HEK293T (cell line): ENCODE results near the gene DAPP1.

Source experiments
- CTCF ChIA-PET: fragments of 350-600 bp; formaldehyde crosslinking; extraction: SDS; loops from one replicate; lab custom pipeline; 2021; ENCODE audit warnings: antibody characterized with exemption, inconsistent platforms; lab: Yijun Ruan, JAX
- POLR2A ChIA-PET: fragments of 350-600 bp; formaldehyde crosslinking; extraction: SDS; loops from one replicate; lab custom pipeline; 2020; ENCODE audit warnings: antibody characterized with exemption, inconsistent platforms; lab: Yijun Ruan, JAX
- DNase-seq: peaks from one replicate; pipeline ENCODE4 v3.0.0; 2012; ENCODE audit warnings: mixed read lengths; ENCODE audit errors: extremely low spot score
- ARNT ChIP-seq: fragments of 450-650 bp; IDR thresholded peaks from 2 replicates; pipeline ENCODE4 v1.6.1; 2017; ENCODE audit warnings: mild to moderate bottlenecking
- BHLHE40 ChIP-seq: fragments of 450-650 bp; IDR thresholded peaks from 2 replicates; pipeline ENCODE4 v1.6.1; 2016; ENCODE audit warnings: mild to moderate bottlenecking, moderate library complexity, borderline replicate concordance
- CTBP1 ChIP-seq: fragments of 450-650 bp; IDR thresholded peaks from 2 replicates; pipeline ENCODE4 v1.6.1; 2016; ENCODE audit warnings: borderline replicate concordance
- ELF4 ChIP-seq: fragments of 450-650 bp; IDR thresholded peaks from 2 replicates; pipeline ENCODE4 v1.6.1; 2017; ENCODE audit warnings: antibody characterized with exemption
- FOXA1 ChIP-seq: fragments of 450-650 bp; IDR thresholded peaks from 2 replicates; pipeline ENCODE4 v1.6.1; 2016; ENCODE audit warnings: mild to moderate bottlenecking
- FOXK2 ChIP-seq: fragments of 450-650 bp; IDR thresholded peaks from 2 replicates; pipeline ENCODE4 v1.6.1; 2016; ENCODE audit warnings: mild to moderate bottlenecking
- FOXM1 ChIP-seq: fragments of 450-650 bp; IDR thresholded peaks from 2 replicates; pipeline ENCODE4 v1.6.1; 2017; ENCODE audit warnings: mild to moderate bottlenecking, borderline replicate concordance
- HDGF ChIP-seq: fragments of 450-650 bp; IDR thresholded peaks from 2 replicates; pipeline ENCODE4 v1.6.1; 2017; ENCODE audit warnings: antibody characterized with exemption, borderline replicate concordance
- L3MBTL2 ChIP-seq: fragments of 450-650 bp; conservative IDR thresholded peaks from 2 replicates; pipeline ENCODE4 v1.6.1; 2016; ENCODE audit warnings: mild to moderate bottlenecking
- LEF1 ChIP-seq: fragments of 450-650 bp; IDR thresholded peaks from 2 replicates; pipeline ENCODE4 v1.6.1; 2017; ENCODE audit warnings: mild to moderate bottlenecking, borderline replicate concordance
- NFRKB ChIP-seq: fragments of 450-650 bp; IDR thresholded peaks from 2 replicates; pipeline ENCODE4 v1.6.1; 2016; ENCODE audit warnings: mild to moderate bottlenecking, moderate library complexity
- PKNOX1 ChIP-seq: fragments of 450-650 bp; IDR thresholded peaks from 2 replicates; pipeline ENCODE4 v1.6.1; 2016
- SP1 ChIP-seq: fragments of 450-650 bp; IDR thresholded peaks from 2 replicates; pipeline ENCODE4 v1.6.1; 2017
- SUZ12 ChIP-seq: fragments of 450-650 bp; IDR thresholded peaks from 2 replicates; pipeline ENCODE4 v1.6.1; 2016; ENCODE audit warnings: mild to moderate bottlenecking
- TARDBP ChIP-seq: fragments of 450-650 bp; IDR thresholded peaks from 2 replicates; pipeline ENCODE4 v1.6.1; 2016
- ZNF384 ChIP-seq: fragments of 450-650 bp; IDR thresholded peaks from 2 replicates; pipeline ENCODE4 v1.6.1; 2016

The DAPP1 gene

GRCh38 chr4:99855678-99856077 is 39.1 kb downstream of the DAPP1 start:
- ChIA-PET POLR2A (no interaction called here), CTCF (no interaction called here)
- no peak for TF ChIP-seq ZNF384
- no peak for TF ChIP-seq FOXA1
- TF ChIP-seq HDGF, result no peak
- TF ChIP-seq L3MBTL2, result no peak
- TF ChIP-seq NFRKB, result no peak
- TF ChIP-seq TARDBP, result no peak
- TF ChIP-seq FOXM1, result no peak
- no peak for TF ChIP-seq LEF1
- no peak for TF ChIP-seq FOXK2
- TF ChIP-seq ELF4, result no peak
- no peak for TF ChIP-seq SUZ12
- TF ChIP-seq PKNOX1, result no peak
- TF ChIP-seq CTBP1, result no peak
- TF ChIP-seq BHLHE40, result no peak
- TF ChIP-seq ARNT, result no peak
- no peak for DNase-seq

GRCh38 chr4:99856166-99856565 is 39.5 kb downstream of the DAPP1 start:
- POLR2A ChIA-PET, result no interaction called here
- TF ChIP-seq FOXK2 (no peak), ZNF384 (no peak), L3MBTL2 (no peak), FOXA1 (no peak), ARNT (no peak), HDGF (no peak), SP1 (no peak), PKNOX1 (no peak), BHLHE40 (no peak), ELF4 (no peak), TARDBP (no peak), NFRKB (no peak)
- no peak for DNase-seq
- CTCF ChIA-PET, result no interaction called here

GRCh38 chr4:99857307-99857706 is 40.7 kb downstream of the DAPP1 start:
- TF ChIP-seq PKNOX1, result no peak
- TF ChIP-seq HDGF, result no peak
- TF ChIP-seq SUZ12, result no peak
- TF ChIP-seq TARDBP, result no peak
- ChIA-PET POLR2A (no interaction called here), CTCF (no interaction called here)
- no peak for DNase-seq

GRCh38 chr4:99859618-99860017 is 43.0 kb downstream of the DAPP1 start:
- CTCF ChIA-PET, result no interaction called here
- no peak for DNase-seq
- POLR2A ChIA-PET, result no interaction called here
- TF ChIP-seq TARDBP, result no peak
- TF ChIP-seq NFRKB, result no peak
- TF ChIP-seq FOXM1, result no peak
- TF ChIP-seq SP1, result no peak
- no peak for TF ChIP-seq HDGF
- no peak for TF ChIP-seq FOXA1
- no peak for TF ChIP-seq CTBP1
- no peak for TF ChIP-seq FOXK2
- no peak for TF ChIP-seq SUZ12
- no peak for TF ChIP-seq BHLHE40
- TF ChIP-seq LEF1, result no peak
- TF ChIP-seq ELF4, result no peak
- TF ChIP-seq L3MBTL2, result no peak
- TF ChIP-seq PKNOX1, result no peak
- TF ChIP-seq ZNF384, result no peak
- no peak for TF ChIP-seq ARNT

GRCh38 chr4:99860521-99860920 is 43.9 kb downstream of the DAPP1 start:
- TF ChIP-seq PKNOX1, result no peak
- POLR2A ChIA-PET, result no interaction called here
- no peak for DNase-seq
- CTCF ChIA-PET, result no interaction called here

- TF ChIP-seq ARNT (no peak), CTBP1 (no peak), HDGF (no peak), SUZ12 (no peak), BHLHE40 (no peak), TARDBP (no peak), FOXK2 (no peak), ELF4 (no peak), NFRKB (no peak), LEF1 (no peak), FOXM1 (no peak), PKNOX1 (no peak), L3MBTL2 (no peak), FOXA1 (no peak)
- ChIA-PET CTCF (no interaction called here), POLR2A (no interaction called here)
- DNase-seq, result no peak
Observed at GRCh38 chr4:99861120-99861905, 44.7 kb downstream of the DAPP1 start.
